T-helper 17 cell (primary cell): ENCODE results near the gene IFITM2. TPM values are rescaled to one million over a fixed set of nuclear protein-coding genes. Genes with fewer than 3 reads are reported as not detected.
"Not testable (repeated sequence)": the region's sequence is repeated elsewhere in the genome, so short reads cannot be mapped to it uniquely, and the experiment has no call there.

ENCODE experiments used
- ATAC-seq: fragments of 150-1000 bp; cut with Tn5 transposase; 2 replicates; pipeline ENCODE4 v1.10.0; 2021; ENCODE audit warnings: mild to moderate bottlenecking, moderate library complexity
- DNase-seq, 3 donors: peaks; one replicate each; pipeline versions ENCODE4 v3.0.0 to v3.0.0-alpha.2; 2020 to 2021
- H3K9me3 ChIP-seq: one replicate; pipeline ENCODE4 v1.7.0; 2013; ENCODE audit warnings: low read length, mild to moderate bottlenecking; ENCODE audit not compliant: control insufficient read depth, poor library complexity, severe bottlenecking
- H3K27ac Mint-ChIP-seq: one replicate; pipeline ENCODE4 v1.8.0; 2022; ENCODE audit warnings: mild to moderate bottlenecking, moderate library complexity, mixed read lengths
- H3K27me3 Mint-ChIP-seq: one replicate; pipeline ENCODE4 v1.8.0; 2022; ENCODE audit warnings: mixed read lengths
- H3K36me3 Mint-ChIP-seq: one replicate; pipeline ENCODE4 v1.8.0; 2022; ENCODE audit warnings: low read depth, mixed read lengths
- H3K4me1 Mint-ChIP-seq: one replicate; pipeline ENCODE4 v1.8.0; 2022; ENCODE audit warnings: mild to moderate bottlenecking, mixed read lengths
- H3K4me3 Mint-ChIP-seq: one replicate; pipeline ENCODE4 v1.8.0; 2022; ENCODE audit warnings: mild to moderate bottlenecking, moderate library complexity, mixed read lengths
- total RNA-seq, 4 donors: library from RNA in 2 of 4; stranded (reverse) in 2 of 4; gene quantifications; one replicate each; pipeline ENCODE4 v1.2.3 and lab custom pipeline; 2022 to 2026

Gene IFITM2
- total RNA-seq, 2 donors from 2014 or later, result 550 to 570 TPM

- H3K27ac Mint-ChIP-seq, result peak overlapping the region; percentile 98
- ATAC-seq, result peak; percentile 1
- not testable (repeated sequence) for DNase-seq, H3K36me3 Mint-ChIP-seq, H3K9me3 ChIP-seq, H3K27me3 Mint-ChIP-seq
- peak overlapping the region; percentile 99 for H3K4me3 Mint-ChIP-seq
- H3K4me1 Mint-ChIP-seq, result peaks cover 44% of the 10 kb centered on the region
These were observed 6.9 kb downstream of the IFITM2 start for GRCh38 chr11:314554-314875.

DNA sequence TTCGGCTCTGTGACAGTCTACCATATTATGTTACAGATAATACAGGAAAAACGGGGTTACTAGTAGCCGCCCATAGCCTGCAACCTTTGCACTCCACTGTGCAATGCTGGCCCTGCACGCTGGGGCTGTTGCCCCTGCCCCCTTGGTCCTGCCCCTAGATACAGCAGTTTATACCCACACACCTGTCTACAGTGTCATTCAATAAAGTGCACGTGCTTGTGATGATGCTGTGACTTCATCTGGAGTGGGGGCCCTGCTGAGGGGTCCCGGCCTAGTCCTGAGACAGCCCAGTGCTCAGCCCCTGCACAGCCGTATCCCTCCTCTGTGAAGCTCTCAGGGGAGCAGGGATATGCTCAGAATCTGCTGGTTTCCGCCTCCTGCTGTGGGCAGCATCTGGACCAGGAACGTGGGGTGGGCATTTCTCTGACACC is 7.5 kb downstream of the IFITM2 start:
- no peak for ATAC-seq
- Mint-ChIP-seq H3K27ac (peak overlapping the region; percentile 98), H3K36me3 (peaks cover 7% of the 10 kb centered on the region), H3K4me3 (peak overlapping the region; percentile 99), H3K4me1 (peaks cover 42% of the 10 kb centered on the region), H3K27me3 (no peaks in the 10 kb centered on the region)
- no peaks in the 10 kb centered on the region for H3K9me3 ChIP-seq
- peak in 1 of 3 donors; percentile 10 for DNase-seq

DNA sequence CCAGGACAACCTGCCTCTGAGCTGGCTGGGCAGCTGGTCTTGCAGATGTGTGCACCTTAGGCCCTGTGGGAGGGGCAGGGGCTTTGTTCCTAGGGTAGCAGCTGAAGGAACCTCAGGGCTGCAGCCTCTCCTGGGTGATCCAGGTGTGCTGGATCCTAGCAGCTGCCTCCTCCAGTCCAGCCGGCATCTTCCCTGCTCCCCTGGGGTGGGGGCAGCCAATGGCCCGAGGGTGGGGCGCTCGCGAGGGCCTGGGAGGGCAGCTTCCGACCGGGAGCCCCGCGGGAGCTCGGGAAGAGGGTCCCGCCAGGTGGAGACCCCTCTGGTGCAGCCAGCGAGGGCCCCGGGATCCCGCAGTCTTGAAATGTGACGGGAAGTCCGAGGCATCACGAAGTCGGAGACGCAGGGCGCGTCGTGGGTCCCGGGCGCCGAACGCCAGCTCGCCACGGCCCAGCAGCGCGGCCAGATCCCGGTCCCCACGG is 7.9 kb downstream of the IFITM2 start:
- Mint-ChIP-seq H3K4me1 (peaks cover 46% of the 10 kb centered on the region), H3K27ac (peak overlapping the region; percentile 98), H3K4me3 (peak overlapping the region; percentile 99), H3K36me3 (peaks cover 7% of the 10 kb centered on the region), H3K27me3 (no peaks in the 10 kb centered on the region)
- no peak for DNase-seq
- H3K9me3 ChIP-seq, result no peaks in the 10 kb centered on the region
- ATAC-seq, result no peak

DNA sequence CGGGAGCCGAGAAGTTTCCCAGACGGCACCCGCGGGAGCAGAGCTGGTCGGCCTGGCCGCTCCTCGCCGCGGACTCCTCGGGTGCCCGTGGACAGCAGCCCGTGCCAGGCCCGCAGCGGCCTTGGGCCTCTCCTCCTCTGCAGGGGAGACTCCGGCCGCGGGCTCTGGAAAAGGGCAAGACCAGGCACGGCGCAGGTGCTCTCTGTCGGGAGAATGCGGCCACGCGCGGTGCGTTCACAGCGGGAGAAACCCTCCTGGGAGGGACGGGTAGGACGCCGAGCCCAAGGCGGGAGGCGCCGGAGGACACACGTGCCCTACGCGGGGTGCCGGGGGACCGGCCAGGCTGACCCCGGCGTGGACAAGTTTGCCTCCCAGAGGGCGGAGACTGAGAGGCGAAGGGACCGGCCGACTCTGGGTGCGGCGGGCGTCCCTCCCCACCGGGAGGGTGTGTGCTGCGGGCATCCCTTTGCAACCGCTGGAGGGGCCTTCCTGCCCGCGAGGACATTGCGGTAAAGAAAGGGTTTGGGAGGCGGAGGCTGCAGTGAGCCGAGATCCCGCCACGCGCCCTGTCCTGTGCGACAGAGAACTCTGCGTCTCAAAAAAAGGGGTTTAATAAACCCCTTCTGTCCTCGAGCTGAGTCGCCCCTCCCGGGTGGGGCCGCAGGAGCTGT is 8.6 kb downstream of the IFITM2 start:
- Mint-ChIP-seq H3K36me3 (peaks cover 7% of the 10 kb centered on the region), H3K4me3 (peak overlapping the region; percentile 91), H3K27ac (peak overlapping the region; percentile 98), H3K4me1 (peaks cover 48% of the 10 kb centered on the region), H3K27me3 (no peaks in the 10 kb centered on the region)
- H3K9me3 ChIP-seq, result no peaks in the 10 kb centered on the region
- ATAC-seq (no peak), DNase-seq (peak in 1 of 3 donors; percentile 23)

- H3K36me3 Mint-ChIP-seq, result peaks cover 7% of the 10 kb centered on the region
- peak overlapping the region; percentile 98 for H3K27ac Mint-ChIP-seq
- no peak for DNase-seq
- ATAC-seq, result no peak
- peak overlapping the region; percentile 91 for H3K4me3 Mint-ChIP-seq
- no peaks in the 10 kb centered on the region for H3K27me3 Mint-ChIP-seq
- no peaks in the 10 kb centered on the region for H3K9me3 ChIP-seq
- peaks cover 47% of the 10 kb centered on the region for H3K4me1 Mint-ChIP-seq
These were observed 9.3 kb downstream of the IFITM2 start for GRCh38 chr11:316891-317301.

- Mint-ChIP-seq H3K27ac (peak overlapping the region; percentile 98), H3K4me3 (peak overlapping the region; percentile 91), H3K4me1 (peaks cover 42% of the 10 kb centered on the region)
- not testable (repeated sequence) for H3K27me3 Mint-ChIP-seq, DNase-seq, H3K36me3 Mint-ChIP-seq, ATAC-seq, H3K9me3 ChIP-seq
These were observed 10.2 kb downstream of the IFITM2 start for GRCh38 chr11:317668-318404.

- Mint-ChIP-seq H3K4me3 (peak overlapping the region; percentile 83), H3K4me1 (peaks cover 35% of the 10 kb centered on the region)
- H3K9me3 ChIP-seq, DNase-seq, H3K27ac Mint-ChIP-seq, H3K27me3 Mint-ChIP-seq, H3K36me3 Mint-ChIP-seq: not testable (repeated sequence)
- peak; percentile 54 for ATAC-seq
These were observed 10.9 kb downstream of the IFITM2 start for GRCh38 chr11:318405-319120.

GRCh38 chr11:319121-319887 is 11.7 kb downstream of the IFITM2 start:
- not testable (repeated sequence) for H3K27me3 Mint-ChIP-seq, ATAC-seq, H3K9me3 ChIP-seq, DNase-seq, H3K36me3 Mint-ChIP-seq
- Mint-ChIP-seq H3K4me1 (peaks cover 29% of the 10 kb centered on the region), H3K4me3 (peak overlapping the region; percentile 83), H3K27ac (peak overlapping the region; percentile 80)

DNA sequence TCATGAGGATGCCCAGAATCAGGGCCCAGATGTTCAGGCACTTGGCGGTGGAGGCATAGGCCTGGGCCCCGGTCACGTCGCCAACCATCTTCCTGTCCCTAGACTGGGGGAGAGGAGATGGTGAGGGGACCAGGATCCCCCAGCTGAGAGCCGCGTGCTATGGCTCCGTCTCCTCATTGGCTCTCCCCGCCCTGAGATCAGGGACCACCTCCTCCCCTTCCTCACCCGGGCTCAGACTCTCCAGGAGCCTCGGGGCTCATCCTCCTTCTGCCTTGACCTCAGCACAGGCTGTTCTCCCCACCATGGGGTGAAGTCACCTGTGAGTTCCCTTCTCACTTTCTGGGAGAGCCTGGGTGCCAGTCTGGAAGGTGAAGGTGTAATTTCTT is 12.3 kb downstream of the IFITM2 start:
- not testable (repeated sequence) for ATAC-seq, DNase-seq, H3K9me3 ChIP-seq, H3K36me3 Mint-ChIP-seq, H3K27me3 Mint-ChIP-seq
- Mint-ChIP-seq H3K4me3 (peak overlapping the region; percentile 83), H3K27ac (peak overlapping the region; percentile 80), H3K4me1 (peaks cover 32% of the 10 kb centered on the region)

DNA sequence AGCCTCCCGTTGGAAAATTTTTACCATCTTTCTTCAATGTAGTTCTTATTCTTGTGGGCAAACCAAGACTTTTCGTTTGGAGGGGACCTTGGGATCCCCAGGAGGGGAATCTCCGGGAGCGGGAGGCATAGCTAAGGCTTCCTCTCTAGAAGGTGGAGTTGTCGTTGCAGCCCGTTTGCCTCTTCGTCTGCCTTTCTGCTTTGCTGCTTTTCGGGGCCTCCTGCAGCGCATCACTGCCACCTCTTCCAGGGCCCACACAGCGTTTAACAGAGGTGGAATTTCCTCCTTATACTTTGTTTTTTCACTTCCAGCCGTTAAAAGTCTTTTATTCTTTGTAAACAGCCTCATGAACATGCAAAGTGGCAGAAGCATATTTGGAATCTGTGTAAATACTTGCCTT is 16.5 kb downstream of the IFITM2 start:
- Mint-ChIP-seq H3K27me3 (no peaks in the 10 kb centered on the region), H3K4me1 (peaks cover 34% of the 10 kb centered on the region), H3K36me3 (no peaks in the 10 kb centered on the region), H3K4me3 (peak overlapping the region; percentile 75), H3K27ac (peak overlapping the region; percentile 54)
- ATAC-seq (no peak), DNase-seq (no peak)
- H3K9me3 ChIP-seq, result no peaks in the 10 kb centered on the region

- not testable (repeated sequence) for H3K27me3 Mint-ChIP-seq, H3K9me3 ChIP-seq, DNase-seq, ATAC-seq, H3K36me3 Mint-ChIP-seq
- peak overlapping the region; percentile 75 for H3K4me3 Mint-ChIP-seq
- peaks cover 37% of the 10 kb centered on the region for H3K4me1 Mint-ChIP-seq
- peak overlapping the region; percentile 54 for H3K27ac Mint-ChIP-seq
These were observed 17.2 kb downstream of the IFITM2 start for GRCh38 chr11:324593-325517.
